Measurements from ENCODE around the gene XCL1.

DNA sequence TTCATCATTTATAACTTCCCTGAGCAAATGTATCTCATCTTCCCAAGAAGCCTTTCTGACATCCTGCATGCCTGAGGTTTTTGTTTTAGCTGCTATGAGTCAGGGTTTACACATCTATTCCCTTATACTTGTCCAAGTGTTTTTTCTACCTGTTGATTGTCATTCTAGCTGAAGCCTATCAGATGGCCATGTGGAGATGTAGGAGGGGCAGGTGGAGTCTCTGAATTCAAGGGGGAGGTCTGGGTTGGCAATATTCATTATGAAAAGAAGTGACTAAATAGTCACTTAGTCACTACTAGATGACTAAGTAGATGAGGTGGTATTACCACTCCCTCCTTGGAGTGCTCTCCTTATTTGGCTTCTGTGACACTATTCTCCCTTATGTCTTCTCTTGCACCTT is 52.4 kb downstream of the XCL1 start:
- TF ChIP-seq, protein P1, sequence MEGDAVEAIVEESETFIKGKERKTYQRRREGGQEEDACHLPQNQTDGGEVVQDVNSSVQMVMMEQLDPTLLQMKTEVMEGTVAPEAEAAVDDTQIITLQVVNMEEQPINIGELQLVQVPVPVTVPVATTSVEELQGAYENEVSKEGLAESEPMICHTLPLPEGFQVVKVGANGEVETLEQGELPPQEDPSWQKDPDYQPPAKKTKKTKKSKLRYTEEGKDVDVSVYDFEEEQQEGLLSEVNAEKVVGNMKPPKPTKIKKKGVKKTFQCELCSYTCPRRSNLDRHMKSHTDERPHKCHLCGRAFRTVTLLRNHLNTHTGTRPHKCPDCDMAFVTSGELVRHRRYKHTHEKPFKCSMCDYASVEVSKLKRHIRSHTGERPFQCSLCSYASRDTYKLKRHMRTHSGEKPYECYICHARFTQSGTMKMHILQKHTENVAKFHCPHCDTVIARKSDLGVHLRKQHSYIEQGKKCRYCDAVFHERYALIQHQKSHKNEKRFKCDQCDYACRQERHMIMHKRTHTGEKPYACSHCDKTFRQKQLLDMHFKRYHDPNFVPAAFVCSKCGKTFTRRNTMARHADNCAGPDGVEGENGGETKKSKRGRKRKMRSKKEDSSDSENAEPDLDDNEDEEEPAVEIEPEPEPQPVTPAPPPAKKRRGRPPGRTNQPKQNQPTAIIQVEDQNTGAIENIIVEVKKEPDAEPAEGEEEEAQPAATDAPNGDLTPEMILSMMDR (IDR thresholded peaks at IDR 0.05), result no peak
- no peak for TF ChIP-seq POLR2AphosphoS5 (IDR thresholded peaks at IDR 0.05; ENCODE audit: low read depth, low read length)
- TF ChIP-seq, protein P2, sequence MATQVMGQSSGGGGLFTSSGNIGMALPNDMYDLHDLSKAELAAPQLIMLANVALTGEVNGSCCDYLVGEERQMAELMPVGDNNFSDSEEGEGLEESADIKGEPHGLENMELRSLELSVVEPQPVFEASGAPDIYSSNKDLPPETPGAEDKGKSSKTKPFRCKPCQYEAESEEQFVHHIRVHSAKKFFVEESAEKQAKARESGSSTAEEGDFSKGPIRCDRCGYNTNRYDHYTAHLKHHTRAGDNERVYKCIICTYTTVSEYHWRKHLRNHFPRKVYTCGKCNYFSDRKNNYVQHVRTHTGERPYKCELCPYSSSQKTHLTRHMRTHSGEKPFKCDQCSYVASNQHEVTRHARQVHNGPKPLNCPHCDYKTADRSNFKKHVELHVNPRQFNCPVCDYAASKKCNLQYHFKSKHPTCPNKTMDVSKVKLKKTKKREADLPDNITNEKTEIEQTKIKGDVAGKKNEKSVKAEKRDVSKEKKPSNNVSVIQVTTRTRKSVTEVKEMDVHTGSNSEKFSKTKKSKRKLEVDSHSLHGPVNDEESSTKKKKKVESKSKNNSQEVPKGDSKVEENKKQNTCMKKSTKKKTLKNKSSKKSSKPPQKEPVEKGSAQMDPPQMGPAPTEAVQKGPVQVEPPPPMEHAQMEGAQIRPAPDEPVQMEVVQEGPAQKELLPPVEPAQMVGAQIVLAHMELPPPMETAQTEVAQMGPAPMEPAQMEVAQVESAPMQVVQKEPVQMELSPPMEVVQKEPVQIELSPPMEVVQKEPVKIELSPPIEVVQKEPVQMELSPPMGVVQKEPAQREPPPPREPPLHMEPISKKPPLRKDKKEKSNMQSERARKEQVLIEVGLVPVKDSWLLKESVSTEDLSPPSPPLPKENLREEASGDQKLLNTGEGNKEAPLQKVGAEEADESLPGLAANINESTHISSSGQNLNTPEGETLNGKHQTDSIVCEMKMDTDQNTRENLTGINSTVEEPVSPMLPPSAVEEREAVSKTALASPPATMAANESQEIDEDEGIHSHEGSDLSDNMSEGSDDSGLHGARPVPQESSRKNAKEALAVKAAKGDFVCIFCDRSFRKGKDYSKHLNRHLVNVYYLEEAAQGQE (IDR thresholded peaks at IDR 0.05; ENCODE audit: insufficient read depth in 1 of 2, low read depth in 2 of 2, low read length in 1 of 2), result no peak
- TF ChIP-seq SIN3A (IDR thresholded peaks at IDR 0.05; ENCODE audit: borderline replicate concordance, insufficient read depth, low read depth, low read length), result no peak
